Right forelimb (tissue), 1 donor: Measurements from ENCODE around the gene EXD3.
"Not testable (repeated sequence)": the region's sequence is repeated elsewhere in the genome, so short reads cannot be mapped to it uniquely, and the experiment has no call there.

Experiments
- DNase-seq: peaks from one replicate; pipeline ENCODE4 v3.0.0-alpha.2; 2018

EXD3 gene

GRCh38 chr9:137430723-137431415, 7.9 kb upstream of the EXD3 start:
- no peak for DNase-seq

DNA sequence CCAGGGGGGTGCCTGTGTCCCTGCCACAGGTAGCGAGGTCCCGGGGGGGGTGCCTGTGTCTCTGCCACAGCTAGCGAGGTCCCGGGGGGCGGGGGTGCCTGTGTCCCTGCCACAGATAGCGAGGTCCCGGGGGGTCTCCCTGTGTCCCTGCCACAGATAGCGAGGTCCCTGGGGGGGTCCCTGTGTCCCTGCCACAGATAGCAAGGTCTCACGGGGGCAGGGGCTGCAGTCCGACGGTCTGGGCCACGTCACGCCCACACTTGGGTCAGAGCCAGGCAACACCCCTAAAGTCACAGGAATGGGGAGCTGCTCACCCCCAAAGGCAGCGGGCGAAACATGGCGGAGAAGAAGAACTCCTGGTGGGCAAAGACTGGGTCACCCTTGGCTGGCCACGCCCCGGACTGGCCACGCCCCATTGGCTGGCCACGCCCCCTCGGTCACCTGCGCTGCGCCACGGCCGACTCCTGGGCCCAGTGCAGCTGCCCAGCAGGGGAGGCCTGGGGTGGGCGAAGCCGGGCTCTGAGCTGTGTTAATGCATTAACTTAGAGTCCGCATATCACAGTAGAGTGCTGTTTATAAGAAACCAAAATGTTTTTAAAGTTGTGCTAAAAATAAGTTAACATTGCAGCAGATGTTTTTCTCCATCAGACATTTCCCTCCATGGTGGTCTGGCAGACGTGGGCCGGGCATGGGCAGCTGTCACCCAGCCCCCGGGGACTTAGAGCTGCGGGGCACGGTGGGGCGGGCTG, 7.2 kb upstream of the EXD3 start:
- no peak for DNase-seq

DNA sequence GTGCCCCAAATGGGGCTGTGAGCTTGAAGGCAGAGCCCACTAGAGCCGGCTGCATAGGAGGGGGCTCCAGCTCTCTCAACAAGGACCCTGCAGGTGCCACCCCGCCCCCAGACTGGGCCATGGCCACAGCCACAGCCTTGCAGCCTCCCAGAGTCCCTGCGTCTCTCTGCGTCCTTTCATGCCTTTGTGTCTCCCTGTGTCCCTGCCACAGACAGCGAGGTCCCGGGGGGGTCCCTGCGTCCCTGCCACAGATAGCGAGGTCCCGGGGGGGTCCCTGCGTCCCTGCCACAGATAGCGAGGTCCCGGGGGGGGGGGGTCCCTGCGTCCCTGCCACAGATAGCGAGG, 6.6 kb upstream of the EXD3 start:
- DNase-seq: no peak

DNA sequence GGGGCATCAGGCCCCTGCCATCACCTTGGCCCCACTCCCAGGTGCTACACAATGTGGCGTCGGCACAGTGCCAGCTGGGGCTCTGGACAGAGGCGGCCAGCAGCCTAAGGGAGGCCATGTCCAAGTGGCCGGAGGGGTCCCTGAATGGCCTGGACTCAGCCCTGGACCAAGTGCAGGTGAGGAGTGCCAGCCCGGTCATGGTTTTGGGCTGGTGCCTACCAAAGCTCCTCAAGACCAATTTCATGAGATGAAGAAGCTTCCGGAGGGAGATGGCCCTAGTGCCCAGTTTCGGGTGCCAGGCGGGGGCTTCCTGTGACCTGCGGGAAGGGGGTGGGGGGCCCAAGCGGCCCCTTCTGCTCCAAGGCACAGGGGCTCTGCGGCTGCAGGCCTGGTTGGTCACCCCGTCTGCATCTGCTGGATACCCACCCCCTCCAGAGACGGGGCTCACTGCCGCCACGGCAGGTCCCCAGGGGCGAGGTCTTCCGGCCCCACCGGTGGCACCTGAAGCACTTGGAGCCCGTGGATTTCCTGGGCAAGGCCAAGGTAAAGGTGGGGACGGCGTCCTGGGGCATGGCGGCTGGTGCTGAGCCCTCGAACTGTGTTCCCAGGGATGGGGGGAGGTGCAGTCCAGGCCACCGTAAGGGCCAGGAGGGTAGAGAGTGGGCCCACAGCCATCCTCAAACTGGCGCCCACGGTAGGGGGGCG, 6.0 kb upstream of the EXD3 start:
- no peak for DNase-seq

GRCh38 chr9:137428311-137428630, 5.3 kb upstream of the EXD3 start:
- DNase-seq: no peak

DNA sequence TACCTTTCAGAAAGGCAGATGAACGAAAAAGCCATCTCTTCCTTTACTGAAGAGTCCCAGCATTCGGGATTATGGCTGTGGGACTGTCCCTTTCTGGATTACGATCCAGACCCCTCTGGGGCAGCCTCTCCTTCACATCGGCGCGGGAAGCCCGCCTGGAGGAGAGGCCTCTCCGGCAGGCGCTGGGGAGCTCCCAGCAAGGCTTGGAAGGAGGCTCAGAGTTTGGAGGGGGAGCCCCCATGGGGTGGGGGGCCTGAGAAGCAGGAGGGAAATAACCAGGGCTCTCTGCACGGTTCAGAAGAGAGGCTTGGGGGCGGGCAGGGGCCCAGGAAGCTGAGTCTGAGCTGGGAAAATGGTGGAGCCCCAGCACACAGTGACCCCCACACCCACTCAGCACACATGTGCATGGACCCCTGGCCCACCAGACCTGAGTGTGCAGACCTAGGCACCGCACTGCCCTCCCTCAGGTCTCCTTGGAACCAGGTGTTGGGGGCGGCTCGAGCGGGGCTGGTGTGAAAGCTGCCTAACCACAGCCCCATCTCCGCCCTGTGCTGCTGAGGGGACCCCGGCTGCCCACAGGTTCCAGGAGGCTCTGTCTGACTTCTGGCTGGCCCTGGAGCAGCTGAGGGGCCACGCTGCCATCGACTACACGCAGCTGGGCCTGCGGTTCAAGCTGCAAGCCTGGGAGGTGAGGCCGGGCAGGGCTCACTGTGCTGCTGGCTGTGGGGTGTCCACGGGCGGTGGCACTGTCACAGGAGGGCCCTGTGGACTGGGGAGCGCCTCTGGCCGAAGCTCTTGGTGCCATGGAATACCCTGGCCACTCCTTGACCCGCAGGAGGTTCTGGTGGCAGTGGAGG, 4.7 kb upstream of the EXD3 start:
- no peak for DNase-seq

DNA sequence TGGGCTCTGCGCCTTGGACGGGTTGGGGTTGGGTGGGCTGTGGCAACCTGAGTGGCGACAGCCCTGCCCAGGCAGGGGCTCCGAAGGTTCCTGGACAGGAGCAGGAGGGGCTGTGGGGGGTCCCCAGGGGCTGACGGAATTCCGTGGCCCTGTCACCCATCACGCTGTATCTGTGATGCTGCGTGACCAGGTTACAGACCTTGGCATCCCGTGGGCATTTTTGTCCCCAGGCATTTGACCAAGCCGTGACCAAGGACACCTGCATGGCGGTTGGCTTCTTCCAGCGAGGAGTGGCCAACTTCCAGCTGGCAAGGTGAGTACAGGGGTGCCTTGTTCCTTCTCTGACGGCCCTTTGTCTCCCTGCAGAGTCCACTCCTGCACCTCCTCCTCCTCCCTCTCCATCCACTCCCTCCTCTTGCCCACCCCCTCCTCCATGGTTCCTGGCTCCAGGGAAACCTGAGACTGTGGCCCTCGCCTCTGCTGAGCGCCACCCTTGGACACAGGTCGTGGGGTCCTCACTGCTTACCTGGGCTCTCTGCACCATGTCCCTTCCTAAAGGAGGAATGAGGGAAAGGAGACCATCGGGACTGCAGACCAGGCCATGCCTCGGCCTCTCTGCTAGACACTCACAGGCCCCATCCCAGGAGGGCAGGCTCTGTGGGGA, 3.2 kb upstream of the EXD3 start:
- DNase-seq: no peak

- DNase-seq: no peak
Measured at GRCh38 chr9:137423514-137424291, 741 bp upstream of the EXD3 start.

DNA sequence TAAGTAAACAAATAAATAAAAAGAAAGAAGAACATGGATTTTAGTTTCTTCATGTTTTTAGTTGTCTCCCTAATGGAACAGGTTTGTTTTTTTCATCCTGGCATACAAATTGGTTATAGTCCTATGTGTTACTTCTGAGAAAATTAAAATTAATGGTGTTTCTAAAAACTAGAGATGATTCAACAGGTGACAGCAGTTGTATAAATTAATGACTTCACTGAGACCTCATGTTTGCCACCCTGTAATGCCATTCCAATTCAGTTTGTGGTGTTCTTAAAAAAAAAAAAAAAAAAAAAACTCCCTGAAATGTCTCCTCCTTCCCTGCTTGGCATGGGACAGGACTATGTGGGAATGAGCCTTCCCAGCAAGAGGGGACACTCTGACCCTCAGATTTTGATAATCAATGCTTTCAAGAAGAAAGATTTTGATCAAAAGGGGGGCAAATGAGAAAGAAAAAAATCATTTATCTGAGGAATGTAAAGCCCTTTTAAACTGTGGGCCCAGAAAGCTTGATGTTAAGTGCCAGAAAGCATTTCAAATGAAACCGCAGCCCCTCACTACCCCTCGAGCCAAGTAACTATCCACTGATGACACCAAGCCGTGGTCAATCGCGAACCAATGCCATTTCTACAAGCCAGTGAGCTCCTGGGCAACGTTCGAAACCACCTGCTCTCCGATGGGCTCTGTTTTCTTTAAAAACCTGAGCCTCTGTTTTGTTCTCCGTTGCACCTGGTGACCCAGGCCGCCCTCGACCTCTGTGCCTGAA, 941 bp downstream of the EXD3 start:
- DNase-seq: no peak

DNA sequence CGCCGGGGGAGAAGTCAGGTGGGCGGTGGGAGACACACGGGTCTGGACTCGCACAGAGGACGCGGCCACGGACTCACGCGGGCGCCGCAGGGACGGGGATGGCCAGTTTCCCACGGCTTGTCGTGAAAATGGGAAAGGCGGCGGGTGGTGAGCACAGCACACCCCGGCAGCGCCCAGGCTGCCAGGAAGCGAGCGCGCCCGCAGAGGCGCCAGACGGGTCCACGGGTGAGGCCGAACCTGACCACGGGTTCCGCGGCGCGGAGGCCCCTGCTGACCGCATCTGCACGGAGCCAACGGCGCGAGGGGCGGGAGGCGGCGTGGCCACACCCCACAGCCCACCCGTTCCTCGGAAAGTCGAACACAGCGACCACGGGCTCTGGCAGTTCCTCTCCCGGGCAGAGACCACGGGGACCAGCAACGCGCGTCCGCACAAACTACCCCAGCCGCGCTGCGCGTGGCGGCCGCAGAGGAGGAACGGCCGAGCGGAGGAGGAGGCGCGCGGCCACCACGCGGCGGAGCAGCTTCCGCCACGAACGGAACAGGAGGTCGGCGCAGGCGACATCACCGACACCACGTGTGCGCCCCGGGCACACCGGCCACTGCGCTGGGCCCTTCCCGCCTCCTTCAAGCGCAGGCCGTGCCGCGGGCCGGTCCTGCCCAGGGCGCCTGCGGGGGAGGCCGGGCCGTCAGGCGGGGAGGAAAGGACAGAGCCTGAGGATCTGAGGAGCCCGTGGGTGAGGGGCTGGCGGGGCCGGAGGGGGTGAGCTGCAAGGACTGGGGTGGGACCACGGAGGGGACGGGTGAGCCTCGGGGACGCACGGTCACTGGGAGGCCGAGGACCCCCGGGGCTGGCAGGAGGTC, 5.6 kb downstream of the EXD3 start:
- no peak for DNase-seq

GRCh38 chr9:137416563-137417151, 6.3 kb downstream of the EXD3 start:
- no peak for DNase-seq

GRCh38 chr9:137416006-137416562, 6.9 kb downstream of the EXD3 start:
- DNase-seq: no peak

GRCh38 chr9:137415451-137415850, 7.5 kb downstream of the EXD3 start:
- DNase-seq: no peak

DNA sequence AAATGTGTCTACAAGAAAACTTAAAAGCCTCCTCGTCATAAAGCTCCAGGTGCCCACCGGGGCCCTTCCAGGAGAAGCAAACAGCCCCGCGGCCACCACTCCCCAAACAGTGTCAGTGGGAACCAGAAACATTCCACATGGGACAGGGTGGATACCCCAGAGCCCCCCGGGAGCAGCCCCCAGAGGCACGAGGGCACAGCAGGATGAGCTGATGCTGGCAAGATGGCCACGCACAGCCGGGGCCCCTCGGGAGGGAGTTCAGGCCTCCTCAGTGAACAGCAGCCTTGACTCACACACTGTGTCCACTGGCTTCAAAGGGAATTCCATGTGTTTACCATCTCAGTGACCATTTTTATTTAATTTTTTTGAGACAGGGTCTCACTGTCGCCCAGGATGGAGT, 10.5 kb downstream of the EXD3 start:
- no peak for DNase-seq

DNA sequence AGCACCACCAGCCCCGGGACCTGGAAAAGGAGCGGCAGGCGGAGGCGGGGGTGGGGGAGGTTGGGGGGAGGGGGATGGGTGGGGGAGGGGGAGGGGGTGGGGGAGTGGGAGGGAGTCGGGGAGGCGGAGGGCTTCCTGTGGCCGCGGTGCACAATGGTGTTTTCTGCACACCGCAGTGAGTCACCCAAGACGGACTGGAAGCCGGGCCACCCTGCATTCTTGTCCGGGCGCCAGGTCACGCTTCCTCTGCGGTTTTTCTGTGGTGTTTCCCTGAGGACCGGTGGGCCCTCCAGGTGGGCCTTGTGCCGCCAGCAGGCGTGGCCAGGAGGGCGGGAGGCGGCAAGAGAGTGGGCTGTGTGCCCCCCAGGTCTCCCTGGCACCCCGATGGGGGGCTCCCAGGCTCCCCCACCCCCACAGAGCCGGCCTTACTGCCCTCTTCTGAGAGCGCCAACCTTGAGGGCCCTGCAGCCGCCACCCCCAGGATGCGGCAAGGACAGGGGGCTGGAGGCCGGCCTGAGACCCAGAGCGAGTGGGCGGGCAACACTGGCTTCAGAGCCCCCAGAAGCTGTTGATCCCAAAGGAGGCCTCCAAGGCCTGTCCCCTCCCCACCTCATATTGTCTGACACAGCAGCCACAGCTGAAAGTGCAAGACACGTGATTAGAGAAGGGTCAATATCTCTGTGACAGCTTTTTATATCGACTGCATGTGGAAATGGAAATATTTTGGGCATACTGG, 11.1 kb downstream of the EXD3 start:
- DNase-seq: no peak

DNA sequence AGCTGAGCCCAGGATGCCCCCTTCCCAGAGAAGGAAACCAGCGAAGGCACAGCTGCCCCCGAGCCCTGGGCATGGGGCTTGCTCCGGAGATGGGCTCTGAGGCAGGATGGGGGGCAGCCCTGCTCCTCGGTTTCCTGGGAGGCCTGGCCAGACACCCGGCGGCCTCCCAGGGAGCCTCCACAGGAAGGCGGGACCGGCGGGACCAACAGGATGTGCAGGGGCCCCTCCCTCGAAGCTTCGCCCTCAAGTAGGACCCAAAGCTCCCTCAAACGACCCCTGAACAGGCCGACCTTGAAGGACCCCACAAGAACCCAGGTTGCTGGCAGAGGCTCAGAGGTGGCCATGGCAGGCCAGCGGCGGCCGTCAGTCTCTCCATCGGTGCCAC, 11.7 kb downstream of the EXD3 start:
- no peak for DNase-seq

GRCh38 chr9:137410891-137411249, 12.1 kb downstream of the EXD3 start:
- DNase-seq: no peak

GRCh38 chr9:137410236-137410890, 12.6 kb downstream of the EXD3 start:
- not testable (repeated sequence) for DNase-seq
